GM19023 (cell line): Measurements from ENCODE around the gene CD81.
"Not testable (repeated sequence)": the region's sequence is repeated elsewhere in the genome, so short reads cannot be mapped to it uniquely, and the experiment has no call there.

Experiments used
- ATAC-seq: cut with Tn5 transposase; IDR thresholded peaks from one replicate; pipeline ENCODE4 v1.9.1; 2021; ENCODE audit warnings: mild to moderate bottlenecking, moderate library complexity; ENCODE audit not compliant: unreplicated experiment

Gene CD81

GRCh38 chr11:2376751-2377451 is at the start of gene CD81:
Gene CD81, plus strand, starts transcription at chr11:2377310. Its CDS starts 240 bp downstream, at chr11:2377550.
- ATAC-seq = peak; percentile 38

- ATAC-seq = no peak
These were observed 49.1 kb upstream of the CD81 start for GRCh38 chr11:2328021-2328420.

DNA sequence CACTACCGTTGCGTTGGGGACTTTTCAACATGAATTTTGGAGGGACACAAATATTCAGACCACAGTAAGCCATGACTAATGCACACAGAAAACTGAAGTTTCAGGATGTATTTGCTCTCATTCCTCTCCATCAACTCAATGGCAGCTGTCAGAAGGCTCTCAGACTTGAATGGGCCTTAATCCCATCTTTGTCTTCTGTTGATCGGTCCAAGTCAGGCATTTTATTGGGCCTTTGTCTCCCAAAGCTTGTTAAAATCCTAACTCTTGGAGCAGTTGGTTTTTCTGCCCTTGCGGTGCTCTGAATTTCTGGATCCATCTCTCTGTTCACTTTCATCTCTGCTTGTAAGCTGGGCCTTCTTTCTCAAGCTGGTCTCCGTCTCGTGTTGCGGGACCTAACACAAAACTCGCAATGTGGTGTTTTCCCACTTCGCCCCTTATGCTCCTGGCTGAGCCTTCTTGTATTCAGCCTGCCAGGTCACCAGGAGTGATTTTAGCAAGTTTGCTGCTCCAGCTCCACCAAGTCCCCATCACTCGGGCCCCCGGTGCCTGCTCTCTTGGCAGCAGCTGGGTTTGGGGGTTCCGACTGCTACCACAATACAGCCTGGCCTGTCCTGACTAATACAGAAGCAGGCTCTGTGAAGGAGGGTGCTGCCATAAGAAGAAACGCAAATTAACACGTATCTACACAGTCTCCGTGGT is 48.3 kb upstream of the CD81 start:
- ATAC-seq = no peak

- no peak for ATAC-seq
These were observed 47.6 kb upstream of the CD81 start for GRCh38 chr11:2329551-2329950.

DNA sequence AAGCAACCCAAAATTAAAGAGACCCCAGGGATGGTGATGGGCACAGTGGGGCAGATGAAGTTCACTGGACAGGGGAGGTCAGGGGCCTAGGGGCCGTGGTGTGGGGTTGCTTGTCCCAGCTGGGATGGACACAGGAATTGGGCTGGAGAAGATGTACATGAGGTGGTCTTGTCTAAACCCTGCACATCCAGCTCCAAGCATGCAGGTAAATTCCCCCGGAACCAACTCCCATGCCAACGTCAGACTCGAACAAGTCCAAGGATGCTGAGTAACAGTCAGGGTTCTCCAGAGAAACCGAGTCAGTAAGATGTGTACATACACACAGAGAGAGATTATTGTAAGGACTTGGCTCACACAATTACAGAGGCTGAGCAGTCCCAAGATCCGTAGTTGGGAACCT is 46.4 kb upstream of the CD81 start:
- ATAC-seq = no peak

- no peak for ATAC-seq
These were observed 45.7 kb upstream of the CD81 start for GRCh38 chr11:2331404-2331803.

DNA sequence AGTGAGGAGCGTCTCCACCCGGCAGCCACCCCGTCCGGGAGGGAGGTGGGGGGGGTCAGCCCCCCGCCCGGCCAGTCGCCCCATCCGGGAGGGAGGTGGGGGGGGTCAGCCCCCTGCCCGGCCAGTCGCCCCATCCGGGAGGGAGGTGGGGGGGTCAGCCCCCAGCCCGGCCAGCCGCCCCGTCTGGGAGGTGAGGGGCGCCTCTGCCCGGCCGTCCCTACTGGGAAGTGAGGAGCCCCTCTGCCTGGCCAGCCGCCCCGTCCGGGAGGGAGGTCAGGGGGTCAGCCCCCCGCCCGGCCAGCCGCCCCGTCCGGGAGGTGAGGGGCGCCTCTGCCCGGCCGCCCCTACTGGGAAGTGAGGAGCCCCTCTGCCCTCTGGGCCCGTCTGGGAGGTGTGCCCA is 44.5 kb upstream of the CD81 start:
- not testable (repeated sequence) for ATAC-seq

DNA sequence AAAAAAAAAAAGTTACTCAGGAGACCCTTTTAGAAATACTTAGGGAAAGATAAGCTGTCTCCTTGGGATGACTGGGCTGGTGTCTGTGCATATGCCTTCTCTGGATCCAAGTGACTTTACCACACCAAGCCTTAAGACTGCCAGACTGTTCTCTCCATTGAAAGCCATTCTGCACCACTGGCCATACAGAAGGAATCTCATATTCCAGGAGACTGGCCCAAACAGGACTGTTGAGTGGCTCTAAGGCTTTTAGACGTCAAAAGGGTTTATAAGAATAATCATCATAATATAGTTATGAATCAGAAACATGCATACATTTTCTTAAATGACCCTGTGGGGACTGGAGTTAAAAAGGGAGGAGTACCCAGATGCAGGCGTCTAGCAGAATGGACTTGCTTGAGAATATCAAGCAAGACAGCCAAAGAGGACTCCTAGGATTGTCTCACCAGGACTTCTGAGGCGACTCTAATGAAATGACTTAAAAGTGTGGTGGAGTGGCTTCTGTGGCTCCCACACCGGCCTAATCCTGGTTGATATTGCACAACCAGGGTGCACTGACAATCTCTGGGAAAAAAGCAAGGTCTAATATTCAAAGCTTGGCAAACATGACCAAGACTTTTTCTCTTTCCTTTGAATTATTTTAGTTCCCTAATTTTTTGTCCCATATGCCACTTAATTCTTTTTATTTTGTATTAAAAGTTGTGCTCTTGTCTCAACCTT is 43.5 kb upstream of the CD81 start:
- not testable (repeated sequence) for ATAC-seq

DNA sequence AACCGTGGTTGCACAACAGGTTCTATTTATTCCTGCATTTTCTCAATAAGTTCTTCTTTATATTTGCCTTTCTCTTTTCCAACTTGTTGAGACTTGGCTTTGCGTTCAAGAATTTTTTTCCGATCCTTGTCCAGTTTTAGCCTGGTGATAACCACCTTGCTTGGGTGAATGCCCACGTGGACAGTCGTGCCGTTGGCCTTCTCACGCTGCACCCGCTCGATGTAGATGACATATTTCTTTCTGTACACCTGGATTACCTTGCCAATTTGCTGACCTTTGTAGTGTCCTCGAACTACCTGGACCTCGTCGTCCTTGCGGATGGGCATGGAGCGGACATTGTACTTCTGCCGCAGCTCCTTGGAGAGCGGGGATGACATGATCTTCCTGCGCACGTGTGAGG is 41.8 kb upstream of the CD81 start:
- not testable (repeated sequence) for ATAC-seq

DNA sequence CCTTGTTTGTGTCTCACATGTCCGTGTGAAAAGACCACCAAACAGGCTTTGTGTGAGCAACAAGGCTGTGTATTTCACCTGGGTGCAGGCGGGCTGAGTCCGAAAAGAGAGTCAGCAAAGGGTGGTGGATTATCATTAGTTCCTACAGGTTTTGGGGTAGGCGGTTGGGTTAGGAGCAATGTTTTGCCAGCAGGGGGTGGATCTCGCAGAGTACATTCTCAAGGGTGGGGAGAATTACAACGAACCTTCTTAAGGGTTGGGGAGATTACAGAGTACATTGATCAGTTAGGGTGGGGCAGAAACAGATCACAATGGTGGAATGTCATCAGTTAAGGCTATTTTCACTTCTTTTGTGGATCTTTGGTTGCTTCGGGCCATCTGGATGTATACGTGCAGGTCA is 38.4 kb upstream of the CD81 start:
- ATAC-seq = not testable (repeated sequence)

DNA sequence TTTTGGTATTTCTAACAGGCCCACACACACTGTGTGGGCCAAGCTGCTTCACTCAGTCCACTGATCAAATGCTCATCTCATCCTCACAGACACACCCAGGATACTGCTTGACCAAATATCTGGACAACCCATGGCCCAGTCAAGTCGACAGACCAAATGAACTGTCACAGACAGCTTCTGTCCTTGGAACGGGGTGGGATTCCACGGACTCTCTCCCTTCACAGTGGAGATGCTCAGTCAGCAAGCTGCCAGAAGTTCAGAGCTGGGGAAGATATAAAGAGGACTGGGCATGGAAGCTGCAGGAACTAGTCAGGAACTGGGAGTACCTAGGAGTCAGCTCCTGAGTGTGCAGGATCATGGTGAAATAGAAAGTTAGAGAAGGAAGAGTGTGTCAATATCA is 34.6 kb upstream of the CD81 start:
- no peak for ATAC-seq

DNA sequence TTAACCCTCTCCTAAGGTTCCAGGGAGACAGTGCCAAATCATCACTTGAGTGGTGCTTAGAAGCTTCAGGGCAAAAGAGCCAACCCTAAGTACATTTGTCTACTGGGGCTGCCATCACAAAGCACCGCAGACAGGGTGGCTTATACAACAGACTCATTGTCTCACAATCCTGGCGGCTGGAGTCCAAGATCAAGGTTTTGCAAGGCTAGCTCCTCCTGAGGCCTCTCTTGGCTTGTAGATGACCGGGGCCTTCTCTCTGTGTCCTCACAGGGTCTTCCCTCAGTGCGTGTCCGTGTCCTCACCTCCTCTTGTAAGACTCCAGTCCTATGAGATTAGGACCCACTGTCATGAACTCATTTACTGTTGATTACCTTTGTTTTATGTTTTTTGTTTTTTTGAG is 34.1 kb upstream of the CD81 start:
- no peak for ATAC-seq

DNA sequence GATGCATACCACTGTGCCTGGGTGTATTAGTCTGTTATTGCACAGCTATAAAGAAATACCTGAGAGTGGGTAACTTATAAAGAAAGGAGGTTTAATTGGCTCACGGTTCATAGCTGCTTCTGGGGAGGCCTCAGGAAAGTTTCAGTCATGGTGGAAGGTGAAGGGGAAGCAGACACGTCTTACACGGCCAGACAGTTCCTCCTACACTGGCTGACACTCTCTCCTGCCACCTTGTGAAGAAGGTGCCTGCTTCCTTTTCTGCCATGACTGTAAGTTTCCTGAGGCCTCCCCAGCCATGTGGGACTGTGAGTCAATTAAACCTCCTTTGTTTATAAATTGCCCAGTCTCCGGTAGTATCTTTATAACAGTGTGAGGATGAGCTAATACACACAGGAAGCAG is 33.6 kb upstream of the CD81 start:
- no peak for ATAC-seq

DNA sequence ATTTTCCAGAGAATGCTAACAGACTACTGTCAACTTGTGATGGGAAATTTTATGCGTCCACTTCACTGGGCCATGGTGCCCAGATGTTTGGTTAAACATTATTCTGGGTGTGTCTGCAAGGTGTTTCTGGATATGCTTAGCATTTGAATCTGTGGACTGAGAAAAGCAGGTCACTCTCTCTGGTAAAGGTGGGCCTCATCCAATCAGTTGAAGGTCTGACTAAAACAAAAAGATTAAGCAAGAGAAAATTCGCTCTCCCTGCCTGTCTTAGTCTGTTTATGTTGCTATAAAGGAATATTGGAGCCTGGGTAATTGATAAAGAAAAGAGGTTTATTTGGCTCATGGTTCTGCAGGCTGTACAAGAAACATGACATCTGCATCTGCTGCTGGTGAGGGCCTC is 32.1 kb upstream of the CD81 start:
- ATAC-seq = no peak

GRCh38 chr11:2346014-2346413 is 31.1 kb upstream of the CD81 start:
- ATAC-seq = no peak

GRCh38 chr11:2346586-2347307 is 30.4 kb upstream of the CD81 start:
- no peak for ATAC-seq

GRCh38 chr11:2347308-2347830 is 29.7 kb upstream of the CD81 start:
- no peak for ATAC-seq

GRCh38 chr11:2348986-2349385 is 28.1 kb upstream of the CD81 start:
- ATAC-seq = no peak

DNA sequence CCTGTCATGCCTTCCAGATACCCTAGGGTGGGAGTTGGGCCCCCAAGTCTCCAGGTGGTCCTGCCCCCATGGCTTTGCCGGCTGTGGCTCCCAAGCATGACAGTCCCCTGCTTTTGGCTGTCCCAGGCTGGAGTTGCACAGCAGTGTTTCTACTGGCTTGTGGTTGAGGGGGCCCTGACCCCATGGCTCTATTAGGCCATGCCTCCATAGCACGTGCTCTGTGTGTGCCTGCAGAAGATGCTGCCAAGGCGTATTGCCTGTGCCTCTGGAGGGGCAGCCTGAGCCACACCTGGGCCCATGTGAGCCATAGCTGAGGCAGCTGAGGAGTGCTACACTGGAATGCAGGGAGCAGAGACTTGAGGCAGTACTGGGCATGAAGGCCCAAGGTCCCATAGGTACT is 25.4 kb upstream of the CD81 start:
- no peak for ATAC-seq

- no peak for ATAC-seq
These were observed 24.7 kb upstream of the CD81 start for GRCh38 chr11:2352420-2352819.

DNA sequence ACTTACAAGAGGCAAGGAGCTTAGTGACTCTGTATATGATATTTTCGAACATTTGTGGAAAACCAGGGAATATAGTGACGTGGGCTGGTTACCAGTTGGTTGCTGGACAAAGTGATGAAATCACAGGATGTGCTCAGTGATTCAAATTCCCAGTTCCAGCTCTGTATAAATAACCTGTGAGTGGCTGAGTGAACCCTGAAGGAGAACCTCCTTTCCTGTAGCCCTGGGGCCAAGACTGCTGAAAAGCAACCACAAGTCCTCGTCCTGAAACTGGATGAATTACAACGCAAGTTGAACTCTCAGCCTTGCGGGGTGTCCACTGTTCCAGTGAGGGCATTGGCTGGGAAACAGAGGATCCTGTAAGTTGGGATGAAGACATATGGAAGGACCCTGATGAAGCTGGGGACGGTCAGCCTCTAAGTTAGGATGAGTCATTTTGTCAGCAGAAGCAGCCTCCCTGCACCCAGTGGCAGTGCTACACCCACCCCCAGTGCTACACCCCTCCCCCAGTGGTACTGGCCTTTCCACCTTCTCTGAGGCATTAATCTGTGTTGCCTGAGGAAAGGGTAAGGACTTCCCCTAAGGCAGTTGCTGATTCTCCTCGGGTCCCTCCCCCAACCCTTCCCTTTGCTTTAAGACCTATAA is 22.0 kb upstream of the CD81 start:
- ATAC-seq = no peak
